ENCODE measurements around the gene CLEC11A. TPM values are rescaled to one million over a fixed set of nuclear protein-coding genes. Genes with fewer than 3 reads are reported as not detected.
"Not testable (repeated sequence)": the region's sequence is repeated elsewhere in the genome, so short reads cannot be mapped to it uniquely, and the experiment has no call there.

The CLEC11A gene
- total RNA-seq, 2 experiments from 2014 or later = 2.2 to 2.7 TPM

GRCh38 chr19:50741179-50741933 is 18.2 kb downstream of the CLEC11A start:
- CTCF ChIA-PET = no interaction called here
- TF ChIP-seq, protein P1, sequence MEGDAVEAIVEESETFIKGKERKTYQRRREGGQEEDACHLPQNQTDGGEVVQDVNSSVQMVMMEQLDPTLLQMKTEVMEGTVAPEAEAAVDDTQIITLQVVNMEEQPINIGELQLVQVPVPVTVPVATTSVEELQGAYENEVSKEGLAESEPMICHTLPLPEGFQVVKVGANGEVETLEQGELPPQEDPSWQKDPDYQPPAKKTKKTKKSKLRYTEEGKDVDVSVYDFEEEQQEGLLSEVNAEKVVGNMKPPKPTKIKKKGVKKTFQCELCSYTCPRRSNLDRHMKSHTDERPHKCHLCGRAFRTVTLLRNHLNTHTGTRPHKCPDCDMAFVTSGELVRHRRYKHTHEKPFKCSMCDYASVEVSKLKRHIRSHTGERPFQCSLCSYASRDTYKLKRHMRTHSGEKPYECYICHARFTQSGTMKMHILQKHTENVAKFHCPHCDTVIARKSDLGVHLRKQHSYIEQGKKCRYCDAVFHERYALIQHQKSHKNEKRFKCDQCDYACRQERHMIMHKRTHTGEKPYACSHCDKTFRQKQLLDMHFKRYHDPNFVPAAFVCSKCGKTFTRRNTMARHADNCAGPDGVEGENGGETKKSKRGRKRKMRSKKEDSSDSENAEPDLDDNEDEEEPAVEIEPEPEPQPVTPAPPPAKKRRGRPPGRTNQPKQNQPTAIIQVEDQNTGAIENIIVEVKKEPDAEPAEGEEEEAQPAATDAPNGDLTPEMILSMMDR (IDR thresholded peaks at IDR 0.05) = no peak

GRCh38 chr19:50743537-50743936 is 20.4 kb downstream of the CLEC11A start:
- intact Hi-C loops (cut with micrococcal nuclease) = no loop called here
- Mint-ChIP-seq H3K4me1 (ENCODE audit: low read depth) (no peaks in the 10 kb centered on the region), H3K36me3 (ENCODE audit: low read depth) (no peaks in the 10 kb centered on the region), H3K27me3 (peaks cover 22% of the 10 kb centered on the region), H3K4me3 (no peak overlapping the region), H3K9me3 (no peaks in the 10 kb centered on the region), H3K27ac (no peak overlapping the region)
- CTCF ChIA-PET = no interaction called here
- DNase-seq = no peak
- POLR2A ChIA-PET = no interaction called here
- TF ChIP-seq, protein P1 (IDR thresholded peaks at IDR 0.05) = no peak
- ATAC-seq = no peak

More at GRCh38 chr19:50741179-50741933, 18.2 kb downstream of the CLEC11A start:
- no peak overlapping the region for H3K4me3 Mint-ChIP-seq
- POLR2A ChIA-PET = no interaction called here
- no peak for ATAC-seq
- no peak overlapping the region for H3K27ac Mint-ChIP-seq
- no peaks in the 10 kb centered on the region for H3K4me1 Mint-ChIP-seq (ENCODE audit: low read depth)
- intact Hi-C loops (cut with micrococcal nuclease) = no loop called here
- H3K9me3 Mint-ChIP-seq = no peaks in the 10 kb centered on the region
- H3K27me3 Mint-ChIP-seq = peaks cover 22% of the 10 kb centered on the region
- H3K36me3 Mint-ChIP-seq (ENCODE audit: low read depth) = no peaks in the 10 kb centered on the region
- no peak for DNase-seq

GRCh38 chr19:50745221-50745620 is 22.1 kb downstream of the CLEC11A start:
- no peaks in the 10 kb centered on the region for H3K4me1 Mint-ChIP-seq (ENCODE audit: low read depth)
- H3K4me3 Mint-ChIP-seq = no peak overlapping the region
- no peak overlapping the region for H3K27ac Mint-ChIP-seq
- ATAC-seq = no peak
- peaks cover 16% of the 10 kb centered on the region for H3K27me3 Mint-ChIP-seq
- POLR2A ChIA-PET = no interaction called here
- no peaks in the 10 kb centered on the region for H3K36me3 Mint-ChIP-seq (ENCODE audit: low read depth)
- no peak for DNase-seq
- TF ChIP-seq, protein P1 (IDR thresholded peaks at IDR 0.05) = no peak
- CTCF ChIA-PET = no interaction called here
- H3K9me3 Mint-ChIP-seq = no peaks in the 10 kb centered on the region
- intact Hi-C loops (cut with micrococcal nuclease) = no loop called here

DNA sequence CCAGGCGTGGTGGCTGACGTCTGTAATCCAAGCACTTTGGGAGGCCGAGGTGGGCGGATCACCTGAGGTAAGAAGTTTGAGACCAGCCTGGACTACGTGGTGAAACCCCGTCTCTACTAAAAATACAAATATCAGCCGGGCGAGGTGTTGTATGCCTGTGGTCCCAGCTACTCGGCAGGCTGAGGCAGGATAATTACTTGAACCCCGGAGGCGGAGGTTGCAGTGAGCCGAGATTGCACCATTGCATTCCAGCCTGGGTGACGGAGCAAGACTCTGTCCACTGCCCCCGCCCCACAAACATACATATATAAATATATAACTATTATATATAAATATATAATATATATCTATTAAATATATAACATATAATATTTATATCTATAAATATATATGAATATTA is 24.0 kb downstream of the CLEC11A start:
- H3K9me3 Mint-ChIP-seq; H3K36me3 Mint-ChIP-seq (ENCODE audit: low read depth); H3K4me1 Mint-ChIP-seq (ENCODE audit: low read depth); H3K27ac Mint-ChIP-seq; DNase-seq; H3K4me3 Mint-ChIP-seq; POLR2A ChIA-PET; CTCF ChIA-PET; ATAC-seq; intact Hi-C loops (cut with micrococcal nuclease): not testable (repeated sequence)
- H3K27me3 Mint-ChIP-seq = peaks cover 12% of the 10 kb centered on the region

DNA sequence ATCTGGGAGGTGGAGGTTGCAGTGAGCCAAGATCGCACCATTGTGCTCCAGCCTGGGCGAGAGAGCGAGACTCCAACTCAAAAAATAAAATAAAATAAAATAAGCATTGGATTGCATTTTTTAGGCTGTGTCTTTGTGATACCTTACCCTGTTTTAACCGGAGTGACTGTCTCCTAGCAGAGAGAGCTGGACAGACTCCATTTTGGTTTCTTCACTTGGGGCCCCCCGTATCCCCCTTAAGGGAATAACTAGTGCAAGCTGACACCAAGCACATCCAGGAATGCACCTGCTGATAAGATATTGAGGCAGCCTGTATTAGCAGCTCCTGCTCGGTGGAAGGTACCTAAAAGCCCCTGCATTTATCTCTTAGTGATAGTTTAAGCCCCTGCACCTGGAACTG is 26.3 kb downstream of the CLEC11A start:
- ATAC-seq (no peak), DNase-seq (no peak)
- Mint-ChIP-seq H3K27me3 (peaks cover 13% of the 10 kb centered on the region), H3K4me3 (no peak overlapping the region), H3K9me3 (no peaks in the 10 kb centered on the region), H3K36me3 (ENCODE audit: low read depth) (no peaks in the 10 kb centered on the region), H3K27ac (no peak overlapping the region), H3K4me1 (ENCODE audit: low read depth) (no peaks in the 10 kb centered on the region)
- intact Hi-C loops (cut with micrococcal nuclease) = no loop called here
- CTCF ChIA-PET = no interaction called here
- TF ChIP-seq, protein P1 (IDR thresholded peaks at IDR 0.05) = no peak
- POLR2A ChIA-PET = no interaction called here

All from activated CD8-positive, alpha-beta T cell treated with anti-CD3 and anti-CD28 coated beads for 36 hours (primary cell).